Naive thymus-derived CD4-positive, alpha-beta T cell (primary cell): Measurements from ENCODE around the gene DOCK10. TPM values are rescaled to one million over a fixed set of nuclear protein-coding genes. Genes with fewer than 3 reads are reported as not detected.

ENCODE experiments used
- ATAC-seq: fragments of 150-1000 bp; cut with Tn5 transposase; 2 replicates; pipeline ENCODE4 v1.10.0; 2021; ENCODE audit warnings: mild to moderate bottlenecking, moderate library complexity
- CTCF ChIA-PET: fragments of 350-600 bp; sonication (Branson Sonifier 250); formaldehyde crosslinking; loops from one replicate; lab custom pipeline; 2021; ENCODE audit warnings: antibody characterized with exemption; lab: Charles Lee
- POLR2A ChIA-PET: fragments of 350-600 bp; sonication (Branson Sonifier 250); formaldehyde crosslinking; loops from one replicate; lab custom pipeline; 2021; ENCODE audit warnings: antibody characterized with exemption, inconsistent platforms; lab: Charles Lee
- DNase-seq, 9 donors: peaks; one replicate each; pipeline versions ENCODE4 v3.0.0 to v3.0.0-alpha.2; 2020 to 2022; ENCODE audit warnings: mixed read lengths in 1 of 9
- H3K27ac ChIP-seq: one replicate; pipeline ENCODE4 v1.7.0; 2013; ENCODE audit warnings: mild to moderate bottlenecking, low read depth, low read length, moderate library complexity
- H3K27me3 ChIP-seq, 2 donors: one replicate each; pipeline ENCODE4 v1.7.0; 2013; ENCODE audit warnings: low read length in 2 of 2, mild to moderate bottlenecking in 2 of 2, moderate library complexity in 2 of 2; ENCODE audit not compliant: control insufficient read depth in 2 of 2, insufficient read depth in 2 of 2
- H3K36me3 ChIP-seq, 3 experiments: 1 replicate in 2 of 3; 2 replicates in 1 of 3; pipeline ENCODE4 v1.7.0; 2013; ENCODE audit warnings: low read length in 3 of 3, mild to moderate bottlenecking in 3 of 3, moderate library complexity in 1 of 3; ENCODE audit not compliant: insufficient read depth in 3 of 3, control insufficient read depth in 2 of 3
- H3K4me1 ChIP-seq, 2 donors: one replicate each; pipeline ENCODE4 v1.7.0; 2013; ENCODE audit warnings: low read length in 2 of 2, mild to moderate bottlenecking in 2 of 2, moderate library complexity in 1 of 2; ENCODE audit not compliant: control insufficient read depth in 2 of 2, insufficient read depth in 2 of 2
- H3K4me3 ChIP-seq: 2 replicates; pipeline ENCODE4 v1.7.0; 2013; ENCODE audit warnings: mild to moderate bottlenecking, low read length
- H3K9me3 ChIP-seq, 3 experiments: 1 replicate in 2 of 3; 2 replicates in 1 of 3; pipeline ENCODE4 v1.7.0; 2013; ENCODE audit warnings: low read length in 3 of 3; ENCODE audit not compliant: control insufficient read depth in 2 of 3
- H3K27ac Mint-ChIP-seq, 9 donors: one replicate each; pipeline ENCODE4 v1.8.0; 2020 to 2022; ENCODE audit warnings: mixed read lengths in 9 of 9, mild to moderate bottlenecking in 8 of 9, moderate library complexity in 5 of 9, inconsistent platforms in 2 of 9
- H3K27me3 Mint-ChIP-seq, 5 donors: one replicate each; pipeline ENCODE4 v1.8.0; 2021 to 2022; ENCODE audit warnings: mixed read lengths in 5 of 5, mild to moderate bottlenecking in 1 of 5
- H3K36me3 Mint-ChIP-seq, 5 donors: one replicate each; pipeline ENCODE4 v1.8.0; 2020 to 2022; ENCODE audit warnings: mixed read lengths in 5 of 5, mild to moderate bottlenecking in 3 of 5, inconsistent platforms in 1 of 5
- H3K4me1 Mint-ChIP-seq, 7 donors: one replicate each; pipeline ENCODE4 v1.8.0; 2020 to 2022; ENCODE audit warnings: mixed read lengths in 7 of 7, mild to moderate bottlenecking in 3 of 7, inconsistent platforms in 1 of 7
- H3K4me3 Mint-ChIP-seq, 10 donors: one replicate each; pipeline ENCODE4 v1.8.0; 2020 to 2022; ENCODE audit warnings: mild to moderate bottlenecking in 10 of 10, mixed read lengths in 10 of 10, moderate library complexity in 6 of 10, inconsistent platforms in 2 of 10
- H3K9me3 Mint-ChIP-seq, 11 donors: one replicate each; pipeline ENCODE4 v1.8.0; 2020 to 2022; ENCODE audit warnings: mixed read lengths in 11 of 11, mild to moderate bottlenecking in 4 of 11, inconsistent platforms in 1 of 11, moderate library complexity in 1 of 11
- intact Hi-C, 2 donors: fragments of 100-400 bp; cut with micrococcal nuclease; formaldehyde crosslinking; loops; one replicate each; pipeline ENCODE4 v1.15.1; 2023
- polyA plus RNA-seq, 2 donors: library from polyadenylated mRNA; unstranded; fragments of 300-500 nt; fragmentation: Illumina TruSeq; gene quantifications; one replicate each; pipeline ENCODE4 v1.2.3, GENCODE V29; 2021
- total RNA-seq, 6 experiments: library from RNA in 5 of 6; stranded (reverse) in 5 of 6; gene quantifications; 1 replicate in 5 of 6; 2 replicates in 1 of 6; pipeline ENCODE4 v1.2.3 and lab custom pipeline; 2021 to 2026

Gene DOCK10
- total and polyA plus RNA-seq, 7 experiments from 2014 or later = 64.2 to 275 (median 211) TPM

GRCh38 chr2:224849264-224849663 lies 193.0 kb downstream of the DOCK10 start:
- H3K27ac Mint-ChIP-seq = peak overlapping the region in 1 of 9 donors; percentile 14
- CTCF ChIA-PET = no interaction called here
- H3K27me3 Mint-ChIP-seq = no peaks in the 10 kb centered on the region
- no peak for DNase-seq
- POLR2A ChIA-PET = interaction anchor here (1.5 kb wide), 1 partner anchor 9 kb away, joined by 3 read pairs; no protein-coding TSS in a partner anchor
- peaks cover 0 to 3% (median 0%) of the 10 kb centered on the region in 11 donors for H3K9me3 Mint-ChIP-seq
- Histone ChIP-seq H3K27me3 (no peaks in the 10 kb centered on the region), H3K4me1 (no peaks in the 10 kb centered on the region), H3K36me3 (peaks cover 46 to 94% (median 52%) of the 10 kb centered on the region in 3 experiments), H3K9me3 (no peaks in the 10 kb centered on the region), H3K27ac (no peak overlapping the region), H3K4me3 (no peak overlapping the region)
- no peak overlapping the region for H3K4me3 Mint-ChIP-seq
- peaks cover 0 to 12% (median 0%) of the 10 kb centered on the region in 7 donors for H3K4me1 Mint-ChIP-seq
- ATAC-seq = no peak
- intact Hi-C loops = loop anchor here in 1 of 2 donors (10.0 kb wide), 1 partner anchor 64 kb away; no protein-coding TSS in a partner anchor
- peaks cover 13 to 79% (median 59%) of the 10 kb centered on the region in 5 donors for H3K36me3 Mint-ChIP-seq

- intact Hi-C loops = loop anchor here in 1 of 2 donors (10.0 kb wide), 1 partner anchor 63 kb away; no protein-coding TSS in a partner anchor
- Histone ChIP-seq H3K27ac (no peak overlapping the region), H3K9me3 (no peaks in the 10 kb centered on the region), H3K4me3 (no peak overlapping the region), H3K36me3 (peaks cover 46 to 98% (median 52%) of the 10 kb centered on the region in 3 experiments), H3K4me1 (no peaks in the 10 kb centered on the region), H3K27me3 (no peaks in the 10 kb centered on the region)
- POLR2A ChIA-PET = interaction anchor here (1.5 kb wide), 1 partner anchor 10 kb away, joined by 3 read pairs; no protein-coding TSS in a partner anchor
- DNase-seq (no peak), ATAC-seq (no peak)
- peaks cover 15 to 79% (median 68%) of the 10 kb centered on the region in 5 donors for H3K36me3 Mint-ChIP-seq
- CTCF ChIA-PET = no interaction called here
- no peaks in the 10 kb centered on the region for H3K27me3 Mint-ChIP-seq
- H3K4me1 Mint-ChIP-seq = peaks cover 0 to 14% (median 0%) of the 10 kb centered on the region in 7 donors
- H3K4me3 Mint-ChIP-seq = no peak overlapping the region
- peak overlapping the region in 4 of 9 donors; percentile 25 to 75 (median 62) for H3K27ac Mint-ChIP-seq
- H3K9me3 Mint-ChIP-seq = peaks cover 0 to 3% (median 0%) of the 10 kb centered on the region in 11 donors
These were observed 194.1 kb downstream of the DOCK10 start for GRCh38 chr2:224847961-224848850.

GRCh38 chr2:224847381-224847780 lies 194.9 kb downstream of the DOCK10 start:
- ChIA-PET CTCF (no interaction called here), POLR2A (no interaction called here)
- Mint-ChIP-seq H3K4me1 (peaks cover 0 to 16% (median 0%) of the 10 kb centered on the region in 7 donors), H3K27me3 (no peaks in the 10 kb centered on the region), H3K36me3 (peaks cover 24 to 81% (median 70%) of the 10 kb centered on the region in 5 donors), H3K9me3 (peaks cover 0 to 4% (median 0%) of the 10 kb centered on the region in 11 donors), H3K4me3 (no peak overlapping the region), H3K27ac (peak overlapping the region in 4 of 9 donors; percentile 26 to 69 (median 50))
- H3K4me1 ChIP-seq = no peaks in the 10 kb centered on the region
- ATAC-seq = no peak
- H3K27me3 ChIP-seq = no peaks in the 10 kb centered on the region
- H3K9me3 ChIP-seq = no peaks in the 10 kb centered on the region
- H3K4me3 ChIP-seq = no peak overlapping the region
- no peak overlapping the region for H3K27ac ChIP-seq
- H3K36me3 ChIP-seq = peaks cover 53 to 98% (median 58%) of the 10 kb centered on the region in 3 experiments
- DNase-seq = no peak
- intact Hi-C loops = loop anchor here in 1 of 2 donors (10.0 kb wide), 1 partner anchor 63 kb away; no protein-coding TSS in a partner anchor

- no peak overlapping the region for H3K4me3 Mint-ChIP-seq
- Histone ChIP-seq H3K36me3 (peaks cover 55 to 98% (median 56%) of the 10 kb centered on the region in 3 experiments), H3K27me3 (no peaks in the 10 kb centered on the region), H3K4me1 (no peaks in the 10 kb centered on the region), H3K9me3 (no peaks in the 10 kb centered on the region), H3K27ac (no peak overlapping the region), H3K4me3 (no peak overlapping the region)
- H3K4me1 Mint-ChIP-seq = peaks cover 0 to 16% (median 0%) of the 10 kb centered on the region in 7 donors
- H3K36me3 Mint-ChIP-seq = peaks cover 31 to 81% (median 70%) of the 10 kb centered on the region in 5 donors
- POLR2A ChIA-PET = no interaction called here
- intact Hi-C loops = loop anchor here in 1 of 2 donors (10.0 kb wide), 1 partner anchor 62 kb away; no protein-coding TSS in a partner anchor
- H3K27ac Mint-ChIP-seq = peak overlapping the region in 3 of 9 donors; percentile 26 to 69 (median 59)
- H3K9me3 Mint-ChIP-seq = peaks cover 0 to 4% (median 0%) of the 10 kb centered on the region in 11 donors
- DNase-seq = no peak
- CTCF ChIA-PET = no interaction called here
- ATAC-seq = no peak
- no peaks in the 10 kb centered on the region for H3K27me3 Mint-ChIP-seq
These were observed 195.6 kb downstream of the DOCK10 start for GRCh38 chr2:224846686-224847085.

GRCh38 chr2:224846161-224846560 lies 196.1 kb downstream of the DOCK10 start:
- ATAC-seq (no peak), DNase-seq (no peak)
- Mint-ChIP-seq H3K27me3 (no peaks in the 10 kb centered on the region), H3K9me3 (peaks cover 0 to 4% (median 0%) of the 10 kb centered on the region in 11 donors), H3K4me1 (peaks cover 0 to 16% (median 0%) of the 10 kb centered on the region in 7 donors), H3K36me3 (peaks cover 31 to 84% (median 72%) of the 10 kb centered on the region in 5 donors), H3K27ac (peak overlapping the region in 1 of 9 donors; percentile 24), H3K4me3 (no peak overlapping the region)
- intact Hi-C loops = loop anchor here in 1 of 2 donors (10.0 kb wide), 1 partner anchor 61 kb away; no protein-coding TSS in a partner anchor
- H3K36me3 ChIP-seq = peaks cover 56 to 97% (median 57%) of the 10 kb centered on the region in 3 experiments
- H3K27me3 ChIP-seq = no peaks in the 10 kb centered on the region
- no peak overlapping the region for H3K27ac ChIP-seq
- ChIA-PET POLR2A (no interaction called here), CTCF (no interaction called here)
- no peaks in the 10 kb centered on the region for H3K9me3 ChIP-seq
- no peak overlapping the region for H3K4me3 ChIP-seq
- H3K4me1 ChIP-seq = no peaks in the 10 kb centered on the region

- H3K27ac Mint-ChIP-seq = peak overlapping the region in 6 of 9 donors; percentile 23 to 84 (median 36)
- H3K27me3 Mint-ChIP-seq = no peaks in the 10 kb centered on the region
- H3K4me1 ChIP-seq = no peaks in the 10 kb centered on the region
- peaks cover 0 to 8% (median 4%) of the 10 kb centered on the region in 11 donors for H3K9me3 Mint-ChIP-seq
- ATAC-seq (no peak), DNase-seq (no peak)
- no peak overlapping the region for H3K4me3 ChIP-seq
- intact Hi-C loops = loop anchor here (5.0 to 10.0 kb wide), 2 partner anchors 46 to 58 kb away; no protein-coding TSS in a partner anchor
- no peak overlapping the region for H3K4me3 Mint-ChIP-seq
- peaks cover 46 to 94% (median 52%) of the 10 kb centered on the region in 3 experiments for H3K36me3 ChIP-seq
- ChIA-PET CTCF (interaction anchor here (0.8 to 1.7 kb wide), 2 partner anchors 9 to 158 kb away, joined by 3 to 5 read pairs; no protein-coding TSS in a partner anchor), POLR2A (no interaction called here)
- H3K4me1 Mint-ChIP-seq = peaks cover 0 to 14% (median 0%) of the 10 kb centered on the region in 7 donors
- H3K9me3 ChIP-seq = no peaks in the 10 kb centered on the region
- no peak overlapping the region for H3K27ac ChIP-seq
- no peaks in the 10 kb centered on the region for H3K27me3 ChIP-seq
- H3K36me3 Mint-ChIP-seq = peaks cover 43 to 81% (median 80%) of the 10 kb centered on the region in 5 donors
These were observed 199.1 kb downstream of the DOCK10 start for GRCh38 chr2:224843141-224843540.
